HG02938 (cell line): ENCODE measurements around the gene ABCC3.

Source experiments
- ATAC-seq: cut with Tn5 transposase; IDR thresholded peaks from one replicate; pipeline ENCODE4 v1.9.1; 2021; ENCODE audit warnings: mild to moderate bottlenecking, moderate library complexity; ENCODE audit not compliant: unreplicated experiment

ABCC3 gene

DNA sequence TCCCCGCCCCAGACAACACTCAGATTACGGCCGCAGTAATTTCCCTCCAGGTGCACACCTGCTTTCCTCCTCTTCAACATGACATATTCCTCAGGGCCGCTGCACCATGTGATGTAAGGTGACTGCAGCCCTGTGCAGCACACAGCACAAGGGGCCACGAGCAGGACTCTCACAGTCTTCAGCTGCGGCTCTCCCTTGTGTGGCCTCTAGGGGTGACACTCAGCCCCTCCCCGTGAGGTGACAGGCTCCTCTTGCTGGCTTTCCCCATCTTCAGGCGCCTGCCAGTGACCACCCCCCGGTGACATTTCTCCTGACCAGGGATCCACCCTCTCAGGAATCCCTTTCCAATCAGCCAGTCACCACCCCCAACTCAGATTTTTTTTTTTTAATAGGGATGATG lies 31.3 kb upstream of the ABCC3 start:
- no peak for ATAC-seq

DNA sequence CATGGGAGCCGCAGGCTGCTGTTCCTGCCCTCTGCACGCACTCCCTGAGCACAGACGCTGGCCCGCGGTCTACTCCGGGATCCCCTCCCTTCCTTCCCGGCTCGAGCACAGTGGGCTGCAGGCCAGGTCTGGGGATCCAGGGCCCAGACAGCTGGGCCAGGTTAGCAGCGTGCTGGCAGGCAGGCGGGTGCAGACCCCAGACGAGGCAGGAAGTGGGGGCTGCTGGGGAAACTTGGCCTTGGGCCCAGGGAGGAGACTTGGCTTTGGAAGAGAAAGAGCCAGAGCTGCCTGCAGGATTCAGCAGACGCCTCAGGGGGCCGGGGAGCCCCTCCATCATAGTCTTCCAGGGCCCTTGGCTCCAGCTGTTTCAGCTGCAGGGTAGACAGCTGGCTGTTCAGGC lies 30.2 kb upstream of the ABCC3 start:
- ATAC-seq: no peak

DNA sequence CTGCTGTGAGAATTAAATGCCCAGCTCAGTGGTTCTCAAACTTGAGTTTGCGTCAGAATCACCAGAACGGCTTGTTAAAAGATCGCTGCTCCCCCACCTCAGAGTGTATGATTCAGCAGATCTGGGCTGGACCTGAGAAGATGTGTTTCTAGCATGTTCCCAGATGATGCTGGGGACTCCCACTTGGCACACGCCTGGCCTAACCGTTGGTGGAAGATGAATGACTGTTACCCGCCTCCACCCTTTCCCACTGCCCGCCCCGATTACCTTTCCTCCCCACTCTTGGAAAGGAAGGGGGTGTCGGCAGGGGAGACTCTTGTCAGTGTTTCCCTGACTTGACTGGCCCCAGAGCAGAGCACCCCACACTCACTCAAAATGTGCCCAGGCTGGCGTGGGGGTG lies 29.3 kb upstream of the ABCC3 start:
- no peak for ATAC-seq

DNA sequence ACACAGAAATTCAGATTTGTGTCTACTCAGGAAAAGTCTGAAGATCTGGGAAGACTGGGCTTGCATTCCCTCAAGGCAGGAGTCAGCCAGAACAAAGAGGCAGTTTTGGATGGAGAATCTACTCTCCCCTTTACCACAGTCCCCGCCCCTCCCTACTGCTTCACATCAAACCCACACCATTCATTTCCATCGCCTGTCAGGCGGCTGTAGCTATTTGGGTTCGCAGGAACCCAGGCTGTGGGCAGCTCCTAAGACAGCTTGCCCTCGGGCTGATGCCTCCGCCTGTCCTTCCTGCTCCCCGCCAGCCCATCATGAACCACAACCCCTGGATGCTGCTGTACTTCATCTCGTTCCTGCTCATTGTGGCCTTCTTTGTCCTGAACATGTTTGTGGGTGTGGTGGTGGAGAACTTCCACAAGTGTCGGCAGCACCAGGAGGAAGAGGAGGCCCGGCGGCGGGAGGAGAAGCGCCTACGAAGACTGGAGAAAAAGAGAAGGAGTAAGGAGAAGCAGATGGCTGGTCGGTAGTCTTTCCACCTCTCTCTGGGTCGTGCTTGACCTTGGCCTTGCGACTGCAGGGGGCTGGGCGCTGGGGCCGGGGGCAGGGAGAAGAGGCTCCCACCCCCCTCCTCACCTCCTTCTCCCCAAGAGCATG lies 27.0 kb upstream of the ABCC3 start:
- no peak for ATAC-seq

DNA sequence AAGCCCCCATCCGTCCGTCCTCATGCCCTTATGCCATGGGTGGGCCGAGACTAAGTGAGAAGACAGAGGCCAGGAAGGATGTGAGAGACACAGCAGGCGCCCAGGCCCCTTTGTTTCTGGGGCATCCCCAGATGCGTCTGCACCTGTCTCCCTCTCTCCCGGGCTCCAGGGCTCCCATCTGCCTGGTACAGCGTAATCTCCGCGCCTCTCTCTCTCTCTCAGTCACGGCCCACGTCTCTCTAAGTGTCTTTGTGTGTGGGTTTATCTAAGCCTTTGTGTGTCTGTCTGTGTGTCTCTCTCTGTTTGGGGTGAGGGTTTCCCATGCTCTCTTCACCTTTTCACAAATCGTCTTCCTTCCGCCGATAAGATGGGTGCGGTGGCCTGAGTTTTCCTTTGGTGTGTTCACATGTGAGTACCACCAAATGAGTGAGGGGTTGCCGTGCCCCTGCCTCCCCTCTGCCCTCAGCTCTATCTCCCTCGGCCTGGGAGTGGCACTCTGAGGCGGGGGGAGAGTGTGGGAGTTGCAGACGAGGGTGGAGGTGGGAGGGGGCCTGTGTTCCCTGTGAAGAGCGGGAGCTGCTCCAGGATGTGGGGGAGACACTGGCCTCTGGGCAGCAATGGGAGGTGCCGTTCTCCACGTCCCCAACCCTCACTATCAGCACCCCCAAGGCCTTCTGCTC lies 25.8 kb upstream of the ABCC3 start:
- ATAC-seq: no peak

DNA sequence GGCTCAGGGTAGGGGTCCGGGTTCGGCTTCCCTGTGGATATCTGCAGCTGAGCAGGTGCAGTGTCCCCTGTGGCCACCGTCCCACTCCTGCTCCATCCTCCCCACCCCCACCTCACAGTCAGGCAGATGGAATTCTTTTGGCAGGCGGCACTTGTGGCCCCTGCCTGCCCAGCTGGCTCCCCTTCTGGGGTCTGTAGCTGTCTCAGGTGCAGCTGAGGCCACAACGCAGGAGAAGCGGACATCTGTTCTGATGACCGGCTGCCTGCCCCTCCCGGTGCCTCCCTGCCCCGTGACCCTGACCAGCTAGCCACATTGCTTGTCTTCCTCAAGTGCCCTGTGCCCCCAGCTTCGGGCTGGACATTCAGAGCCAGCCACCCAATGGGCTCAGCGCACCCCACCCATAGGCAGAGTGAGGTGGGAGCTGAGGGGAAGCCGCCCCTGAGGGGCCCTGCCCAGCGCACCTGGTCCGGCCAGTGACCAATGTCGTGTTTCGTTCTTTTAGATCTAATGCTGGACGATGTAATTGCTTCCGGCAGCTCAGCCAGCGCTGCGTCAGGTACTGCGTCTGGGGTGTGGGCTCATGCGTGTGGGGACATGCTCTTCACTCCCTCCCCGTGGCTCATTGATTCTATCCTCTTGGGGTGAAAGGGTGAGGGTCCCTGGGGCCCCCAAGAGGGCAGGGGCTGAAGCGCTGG lies 25.2 kb upstream of the ABCC3 start:
- no peak for ATAC-seq

DNA sequence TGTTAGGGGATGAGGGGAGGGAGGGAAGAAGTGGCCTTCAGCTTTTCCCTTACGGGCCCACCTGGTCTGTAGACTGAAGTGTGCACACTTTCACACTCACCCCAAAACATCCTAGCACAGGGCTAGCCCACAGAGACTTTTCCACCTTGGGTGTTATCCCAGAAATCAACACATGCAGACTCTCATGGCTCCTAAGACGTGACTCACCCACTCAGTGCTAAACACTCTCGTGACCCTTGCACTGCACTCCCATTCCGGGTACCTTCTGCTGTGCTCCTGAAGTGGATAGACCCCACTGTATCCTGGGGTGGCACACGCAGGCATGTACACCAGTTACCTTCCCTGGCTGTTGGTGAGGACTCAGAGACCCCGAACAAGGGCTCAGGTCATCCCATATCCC lies 23.0 kb upstream of the ABCC3 start:
- no peak for ATAC-seq

DNA sequence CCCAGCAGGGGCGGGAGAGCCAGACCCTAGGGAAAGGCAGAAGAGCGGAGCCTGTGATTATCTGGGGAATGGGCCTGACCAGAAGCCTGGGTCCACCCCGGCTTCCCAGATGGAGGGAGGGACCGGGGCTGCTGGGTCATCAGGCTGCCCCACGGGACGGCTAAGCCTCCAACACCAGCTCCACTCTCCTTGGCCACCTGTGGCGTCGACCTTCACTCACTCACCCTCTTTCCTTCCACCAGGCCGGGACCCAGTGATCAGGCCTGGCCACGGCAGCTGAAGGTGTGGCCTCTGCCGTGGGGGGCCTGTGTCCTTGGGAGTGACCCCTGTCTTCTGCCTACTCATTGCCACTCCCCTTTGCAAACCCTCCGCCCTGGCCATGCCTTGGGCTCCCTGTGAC lies 22.4 kb upstream of the ABCC3 start:
- no peak for ATAC-seq

DNA sequence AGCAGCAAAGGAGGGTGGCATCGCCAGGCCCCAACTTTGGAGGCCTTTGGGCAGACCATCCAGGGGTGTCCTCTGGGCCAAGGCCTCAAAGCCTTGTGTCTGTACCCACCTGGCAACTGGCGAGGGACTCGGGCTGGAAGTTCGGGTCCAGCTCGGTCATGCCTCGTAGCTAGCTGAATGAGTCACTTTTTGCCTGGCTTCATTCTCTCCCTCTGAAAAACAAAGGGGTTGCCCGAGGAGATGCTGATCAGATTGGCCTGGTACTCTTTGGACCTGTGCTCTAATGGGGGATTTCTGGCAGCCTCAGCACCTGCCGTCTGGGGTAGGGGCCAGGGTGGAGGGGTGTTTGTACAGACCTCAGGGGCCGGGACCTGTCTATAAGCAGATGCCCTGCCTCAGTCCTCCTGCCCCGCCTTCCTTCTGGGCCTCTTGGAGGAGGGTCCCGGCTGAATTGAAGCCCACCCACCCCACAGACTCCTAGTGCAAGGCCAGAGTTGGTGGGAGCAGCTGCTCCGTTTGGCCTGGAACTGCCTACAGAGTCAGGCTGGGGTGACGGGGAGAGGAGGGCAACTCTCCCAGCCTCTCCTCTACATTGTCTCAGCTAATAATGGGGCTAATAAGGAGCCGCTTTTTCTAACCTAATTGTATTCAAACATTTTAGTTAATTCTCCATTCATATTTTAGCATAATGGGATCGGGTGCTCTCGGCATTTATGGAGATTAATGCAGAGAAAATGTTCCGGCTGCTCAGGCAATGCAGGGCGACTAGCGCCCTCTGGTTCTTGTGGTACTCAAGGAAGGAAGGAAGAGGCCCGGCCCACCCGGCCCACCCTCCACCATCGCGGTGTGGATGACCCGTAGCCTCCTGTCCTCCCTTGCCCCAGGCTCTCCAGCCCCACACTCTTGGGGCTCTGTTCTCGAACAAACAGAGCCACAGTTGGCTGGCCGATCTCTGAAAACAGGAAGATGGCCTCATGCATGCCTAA lies 21.4 kb upstream of the ABCC3 start:
- no peak for ATAC-seq

DNA sequence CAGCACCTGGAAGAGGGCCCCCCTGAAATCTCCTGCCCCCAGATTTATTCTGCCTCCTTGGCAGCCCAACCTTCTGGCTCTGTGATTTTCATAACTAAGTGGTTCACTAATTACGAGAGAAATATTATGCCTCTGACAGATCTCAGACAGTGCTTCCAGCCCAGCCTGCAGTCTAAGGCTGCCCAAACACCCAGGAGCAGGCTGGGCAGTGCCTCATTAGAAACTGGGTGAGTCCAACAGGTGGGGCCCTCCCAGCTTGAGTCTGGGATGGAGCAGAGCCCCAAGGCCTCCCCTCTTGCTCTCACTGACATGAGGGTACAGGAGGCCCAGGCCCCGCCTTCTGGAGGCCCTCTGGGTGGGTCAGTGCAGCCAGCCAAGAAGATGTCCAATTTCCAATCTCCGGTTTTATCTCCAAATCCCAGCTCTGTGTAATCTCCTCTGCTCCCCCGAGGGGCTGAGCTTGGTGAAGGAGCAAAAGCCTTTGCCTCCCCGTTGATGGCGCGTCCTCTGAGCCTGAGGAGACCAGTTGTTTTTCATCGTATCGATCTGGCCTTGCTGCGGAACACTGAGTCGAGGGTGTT lies 20.1 kb upstream of the ABCC3 start:
- no peak for ATAC-seq

DNA sequence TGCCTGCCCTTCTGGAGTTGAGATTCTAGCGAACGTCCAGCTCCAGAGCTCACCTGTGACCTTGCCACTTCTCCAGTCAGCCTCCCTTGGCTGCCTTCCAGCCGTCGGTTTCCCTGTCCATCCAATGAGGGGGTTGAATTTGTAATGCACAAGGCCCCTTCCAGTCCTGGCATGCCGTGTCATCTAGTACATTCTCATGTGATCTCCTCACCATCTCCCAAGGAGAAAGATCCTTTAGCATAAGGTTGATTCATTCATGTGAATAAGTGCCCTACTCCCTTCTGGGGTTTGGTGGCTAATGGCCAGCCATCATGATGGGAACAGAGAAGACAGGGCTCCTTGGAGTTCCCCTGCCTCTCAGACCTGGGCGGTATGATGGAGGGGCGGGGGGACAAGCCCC lies 18.9 kb upstream of the ABCC3 start:
- ATAC-seq: no peak

DNA sequence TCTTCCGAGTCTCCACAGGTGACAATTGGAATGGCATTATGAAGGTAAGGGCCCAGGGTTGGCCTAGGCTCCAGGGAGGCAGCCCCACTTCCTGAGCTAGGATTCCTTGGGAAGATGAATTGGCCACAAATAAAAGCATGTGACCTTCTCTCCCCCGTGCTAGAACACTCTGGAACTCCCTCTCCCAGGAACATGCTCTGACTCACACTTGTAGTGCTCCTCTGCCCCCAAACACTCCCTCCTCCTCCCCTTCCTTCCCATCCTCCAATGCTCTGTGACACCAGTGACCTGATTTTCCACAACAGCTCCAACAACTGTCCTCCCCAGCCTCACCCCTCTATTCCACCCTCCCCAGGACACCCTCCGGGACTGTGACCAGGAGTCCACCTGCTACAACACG lies 16.4 kb upstream of the ABCC3 start:
- no peak for ATAC-seq

DNA sequence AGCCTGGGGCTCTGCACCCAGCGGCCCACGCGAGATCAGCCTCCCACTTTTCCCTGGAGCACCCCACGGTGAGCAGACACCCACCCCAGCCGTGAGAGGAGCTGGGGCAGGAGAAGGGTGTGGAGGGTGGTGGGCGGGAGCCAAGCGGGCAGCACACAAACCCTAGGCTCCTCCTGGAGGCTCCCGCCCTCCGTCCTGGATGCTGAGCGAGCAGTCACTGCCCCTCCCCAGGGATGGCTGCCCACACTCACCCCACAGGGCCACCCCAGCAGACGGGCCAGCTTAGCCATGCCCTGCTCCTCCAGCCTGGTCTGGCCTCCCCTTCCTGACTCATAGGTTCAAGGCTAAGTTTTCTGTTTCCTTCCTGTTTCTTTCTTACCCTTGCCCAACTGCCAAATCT lies 15.7 kb upstream of the ABCC3 start:
- no peak for ATAC-seq

DNA sequence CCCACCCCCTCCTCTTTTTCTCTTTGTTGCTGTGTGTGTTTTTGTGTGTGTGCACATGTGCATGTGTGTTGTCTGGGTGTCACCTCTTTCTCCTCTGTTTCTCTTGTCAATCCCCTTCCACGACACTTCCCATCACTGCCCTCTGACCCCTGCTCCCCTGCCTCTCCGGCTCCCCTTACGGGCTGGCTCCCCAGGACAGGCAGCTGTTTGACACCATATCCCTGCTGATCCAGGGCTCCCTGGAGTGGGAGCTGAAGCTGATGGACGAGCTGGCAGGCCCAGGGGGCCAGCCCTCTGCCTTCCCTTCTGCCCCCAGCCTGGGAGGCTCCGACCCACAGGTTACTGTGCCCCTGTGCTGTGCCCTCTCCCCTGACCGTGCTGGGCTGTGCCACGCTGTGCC lies 15.2 kb upstream of the ABCC3 start:
- no peak for ATAC-seq

DNA sequence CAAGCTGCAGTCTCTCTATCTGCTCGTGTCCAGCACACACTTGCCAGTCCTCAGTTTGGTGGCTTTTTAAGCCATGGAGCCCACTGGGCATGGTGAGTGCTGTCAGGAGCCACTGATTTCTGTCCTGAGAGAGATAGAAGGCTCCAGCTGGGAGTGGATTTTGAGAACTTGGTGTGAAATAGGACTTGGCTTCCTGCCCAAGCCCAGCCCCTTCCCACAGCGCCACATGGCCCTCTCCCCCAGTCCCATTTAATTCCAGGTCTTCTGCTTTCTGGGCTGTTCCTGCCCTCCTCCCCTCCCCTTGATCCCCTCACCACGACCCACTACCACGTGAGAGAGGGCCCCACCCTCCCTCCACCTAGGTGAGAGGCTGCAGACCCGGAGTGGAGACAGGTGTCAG lies 14.4 kb upstream of the ABCC3 start:
- no peak for ATAC-seq

DNA sequence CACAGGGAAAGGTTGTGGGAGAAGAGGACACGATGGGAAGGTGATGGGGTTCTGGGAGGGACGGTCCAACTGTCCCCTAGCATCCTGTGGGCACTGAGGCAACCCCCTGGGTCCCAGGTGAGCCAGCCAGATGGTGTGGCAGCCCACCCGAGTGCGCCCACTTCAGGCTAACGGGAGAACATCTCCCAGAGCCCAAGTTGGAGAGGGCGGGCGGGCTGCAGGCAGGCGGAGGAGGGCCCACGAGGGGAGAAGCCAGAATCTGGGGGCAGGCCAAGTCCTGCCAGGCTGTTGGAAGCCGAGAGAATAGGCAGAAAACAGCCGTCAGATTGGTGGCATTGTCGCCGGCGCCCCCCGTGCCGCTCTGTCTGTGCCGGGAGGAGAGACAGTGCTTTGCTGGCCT lies 13.8 kb upstream of the ABCC3 start:
- no peak for ATAC-seq

DNA sequence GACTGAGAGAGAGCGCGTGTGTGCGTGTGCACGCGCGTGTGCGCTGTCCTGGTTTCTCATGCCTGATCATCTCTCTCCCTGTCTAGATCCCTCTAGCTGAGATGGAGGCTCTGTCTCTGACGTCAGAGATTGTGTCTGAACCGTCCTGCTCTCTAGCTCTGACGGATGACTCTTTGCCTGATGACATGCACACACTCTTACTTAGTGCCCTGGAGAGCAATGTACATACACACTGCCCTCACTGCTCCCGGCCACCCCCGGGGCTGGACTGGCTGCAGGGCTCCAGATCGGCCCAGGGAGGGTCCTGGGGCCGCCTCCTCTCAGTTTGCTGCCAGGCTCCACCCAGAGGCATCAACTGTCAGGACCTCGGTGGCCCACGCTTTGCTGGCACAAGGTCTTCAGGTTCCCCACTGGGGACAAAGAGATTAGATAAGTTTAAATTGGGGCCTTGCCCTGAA lies 13.1 kb upstream of the ABCC3 start:
- ATAC-seq: no peak

DNA sequence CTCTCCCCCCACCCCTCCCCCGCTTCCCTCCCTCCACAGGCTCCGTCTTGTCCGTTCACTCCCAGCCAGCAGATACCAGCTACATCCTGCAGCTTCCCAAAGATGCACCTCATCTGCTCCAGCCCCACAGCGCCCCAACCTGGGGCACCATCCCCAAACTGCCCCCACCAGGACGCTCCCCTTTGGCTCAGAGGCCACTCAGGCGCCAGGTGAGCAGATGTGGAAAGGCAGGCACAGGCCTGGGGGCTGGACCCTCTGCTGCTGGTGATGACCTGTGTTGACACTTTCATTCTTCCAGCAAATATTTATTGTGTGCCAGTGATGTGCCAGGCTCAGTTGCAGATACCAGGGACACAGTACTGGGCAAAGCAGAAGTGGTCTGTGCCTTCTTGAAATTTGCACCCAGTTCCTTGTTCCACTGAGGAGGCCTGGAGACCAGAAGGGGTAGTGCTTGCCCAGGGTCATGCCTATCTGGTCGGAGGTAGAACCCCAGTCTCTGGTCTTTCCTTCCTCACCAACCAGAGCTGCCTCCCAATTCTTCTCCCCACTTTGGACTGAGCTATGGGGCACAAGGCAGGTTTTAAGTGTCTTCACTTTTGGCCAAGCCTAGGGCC lies 10.3 kb upstream of the ABCC3 start:
- ATAC-seq: no peak

DNA sequence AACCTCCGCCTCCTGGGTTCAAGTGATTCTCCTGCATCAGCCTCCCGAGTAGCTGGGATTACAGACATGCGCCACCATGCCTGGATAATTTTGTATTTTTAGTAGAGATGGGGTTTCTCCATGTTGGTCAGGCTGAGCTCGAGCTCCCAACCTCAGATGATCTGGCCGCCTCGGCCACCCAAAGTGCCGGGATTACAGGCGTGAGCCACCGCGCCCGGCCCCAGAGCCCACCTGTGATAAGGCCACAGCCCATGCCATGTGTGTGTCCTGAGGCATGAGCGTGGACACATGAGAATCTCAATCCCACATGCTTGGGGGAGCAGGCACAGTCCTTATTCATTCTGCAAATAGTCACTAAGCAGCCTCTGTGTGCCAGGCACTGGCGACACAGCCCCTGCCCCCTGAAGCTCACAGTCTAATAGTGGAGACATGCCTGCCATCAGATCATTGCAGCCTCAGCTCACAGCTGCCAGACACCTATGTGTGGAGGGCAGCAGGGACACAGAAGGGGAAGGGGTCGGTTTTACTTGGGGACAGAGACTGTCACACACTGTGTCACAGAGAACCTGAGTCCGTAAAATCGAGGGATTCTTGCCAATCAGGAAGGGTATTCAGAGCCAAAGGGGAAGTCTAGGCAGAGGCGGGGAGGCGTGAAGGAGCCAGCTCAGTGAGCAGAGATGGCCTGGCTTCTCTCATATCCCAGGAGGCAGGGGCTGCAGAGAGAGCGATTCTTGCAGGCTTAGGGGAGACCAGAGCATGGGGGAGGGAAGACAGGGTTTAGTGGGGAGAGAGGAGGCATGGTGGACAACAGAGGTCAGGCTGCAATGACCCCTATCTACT lies 9.4 kb upstream of the ABCC3 start:
- no peak for ATAC-seq
